Prostate gland (tissue), 2 donors: ENCODE measurements around the gene BDH2.

ENCODE experiments used
- CTCF ChIP-seq, 4 experiments: fragments of 200-600 bp in 2 of 4; fragments of 450-650 bp in 2 of 4; sonication (generic) in 2 of 4; IDR thresholded peaks; 1 replicate in 3 of 4; 2 replicates in 1 of 4; pipeline ENCODE4 v1.5.1; 2016 to 2019; ENCODE audit warnings: antibody characterized with exemption in 4 of 4, mild to moderate bottlenecking in 2 of 4, moderate library complexity in 2 of 4
- POLR2A ChIP-seq: fragments of 450-650 bp; IDR thresholded peaks from one replicate; pipeline ENCODE4 v1.6.1; 2016; ENCODE audit warnings: antibody characterized with exemption, mild to moderate bottlenecking
- POLR2AphosphoS5 ChIP-seq: sonication (generic); formaldehyde crosslinking; IDR thresholded peaks from one replicate; pipeline ENCODE4 v1.6.1; 2017; ENCODE audit warnings: antibody characterized with exemption

GRCh38 chr4:103067841-103068547, 31.6 kb downstream of the BDH2 start:
- no peak for TF ChIP-seq CTCF (IDR thresholded peaks at IDR 0.05)
- TF ChIP-seq POLR2AphosphoS5: no peak
- TF ChIP-seq POLR2A: no peak
